Colonic mucosa (tissue), 4 donors: ENCODE data around the gene ZNF488. TPM values are rescaled to one million over a fixed set of nuclear protein-coding genes. Genes with fewer than 3 reads are reported as not detected.

Experiments used
- DNase-seq: peaks from one replicate; pipeline ENCODE4 v3.0.0-alpha.2; 2020
- H3K27ac ChIP-seq: fragments of 200-600 bp; one replicate; pipeline ENCODE4 v1.8.0; 2021
- H3K27me3 ChIP-seq: fragments of 200-600 bp; one replicate; pipeline ENCODE4 v1.8.0; 2021
- H3K36me3 ChIP-seq: fragments of 200-600 bp; one replicate; pipeline ENCODE4 v1.8.0; 2021
- H3K4me1 ChIP-seq: fragments of 200-600 bp; one replicate; pipeline ENCODE4 v1.8.0; 2021; ENCODE audit warnings: mild to moderate bottlenecking
- H3K4me3 ChIP-seq: fragments of 200-600 bp; one replicate; pipeline ENCODE4 v1.8.0; 2021
- H3K9ac ChIP-seq, 2 donors: one replicate each; pipeline ENCODE4 v1.7.0; 2013; ENCODE audit warnings: control low read depth in 2 of 2, low read depth in 2 of 2, low read length in 2 of 2
- H3K9me3 ChIP-seq: fragments of 200-600 bp; one replicate; pipeline ENCODE4 v1.8.0; 2021
- intact Hi-C: fragments of 100-400 bp; cut with DNase I; formaldehyde crosslinking; loops from one replicate; pipeline ENCODE4 v1.14.1; 2022
- total RNA-seq, 2 donors: library from RNA; stranded (reverse); fragmentation: NEBNext Ultra II Directional in 1 of 2; extraction: Animal tissue kit (Norgen Biotek cat#: 25700) in 1 of 2; gene quantifications; one replicate each; pipeline ENCODE4 v1.2.1, GENCODE V29; 2021
- TF ChIP-seq, protein P1 (sequence below): fragments of 200-600 bp; IDR thresholded peaks from one replicate; pipeline ENCODE4 v1.8.0; 2022; ENCODE audit warnings: antibody characterized with exemption, mild to moderate bottlenecking
- donor health status: healthy.
- donor health status: DM: no; HTN: no; CAD: no.
- donor health status: DM: no; HTN: no; CAD: no.

The ZNF488 gene
- total RNA-seq, 2 donors from 2014 or later = 1.3 to 4.1 TPM

DNA sequence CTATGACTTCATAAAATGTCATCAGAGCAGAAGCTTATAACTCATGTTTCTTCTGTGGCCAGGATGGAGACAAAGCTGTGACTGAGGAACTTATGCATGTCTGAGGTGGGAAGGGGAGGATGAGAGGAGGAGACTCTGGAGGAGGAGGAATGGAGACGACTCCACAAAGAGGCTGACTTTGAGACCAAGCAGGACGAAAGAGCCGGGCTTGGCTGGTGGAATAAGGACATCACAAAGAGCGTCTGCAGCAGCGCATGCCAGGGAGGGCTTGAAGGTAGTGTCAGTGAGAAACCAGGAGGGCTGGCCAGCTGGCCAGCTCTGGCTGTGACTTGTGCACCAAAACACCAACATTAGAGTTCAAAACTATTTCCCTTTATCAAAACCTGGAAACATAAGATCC, 68.0 kb downstream of the ZNF488 start:
- no peaks in the 10 kb centered on the region for H3K4me1 ChIP-seq
- no peaks in the 10 kb centered on the region for H3K27me3 ChIP-seq
- TF ChIP-seq, protein P1, sequence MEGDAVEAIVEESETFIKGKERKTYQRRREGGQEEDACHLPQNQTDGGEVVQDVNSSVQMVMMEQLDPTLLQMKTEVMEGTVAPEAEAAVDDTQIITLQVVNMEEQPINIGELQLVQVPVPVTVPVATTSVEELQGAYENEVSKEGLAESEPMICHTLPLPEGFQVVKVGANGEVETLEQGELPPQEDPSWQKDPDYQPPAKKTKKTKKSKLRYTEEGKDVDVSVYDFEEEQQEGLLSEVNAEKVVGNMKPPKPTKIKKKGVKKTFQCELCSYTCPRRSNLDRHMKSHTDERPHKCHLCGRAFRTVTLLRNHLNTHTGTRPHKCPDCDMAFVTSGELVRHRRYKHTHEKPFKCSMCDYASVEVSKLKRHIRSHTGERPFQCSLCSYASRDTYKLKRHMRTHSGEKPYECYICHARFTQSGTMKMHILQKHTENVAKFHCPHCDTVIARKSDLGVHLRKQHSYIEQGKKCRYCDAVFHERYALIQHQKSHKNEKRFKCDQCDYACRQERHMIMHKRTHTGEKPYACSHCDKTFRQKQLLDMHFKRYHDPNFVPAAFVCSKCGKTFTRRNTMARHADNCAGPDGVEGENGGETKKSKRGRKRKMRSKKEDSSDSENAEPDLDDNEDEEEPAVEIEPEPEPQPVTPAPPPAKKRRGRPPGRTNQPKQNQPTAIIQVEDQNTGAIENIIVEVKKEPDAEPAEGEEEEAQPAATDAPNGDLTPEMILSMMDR = no peak
- H3K9me3 ChIP-seq = no peaks in the 10 kb centered on the region
- H3K4me3 ChIP-seq = no peak overlapping the region
- no peak for DNase-seq
- no peak overlapping the region for H3K27ac ChIP-seq
- H3K9ac ChIP-seq = no peak overlapping the region
- no peaks in the 10 kb centered on the region for H3K36me3 ChIP-seq
- intact Hi-C loops = no loop called here

Other genes with a start within 250 kb of the ZNF488 start
- gene GDF10, start 84.1 kb downstream of the ZNF488 start, total RNA-seq = under 1 TPM; 0.10 to 0.37 TPM
- not detected for gene GDF2, start 61.8 kb downstream of the ZNF488 start, total RNA-seq
- gene RBP3, start 35.9 kb downstream of the ZNF488 start, total RNA-seq = not detected
- gene ANXA8, start 99.8 kb upstream of the ZNF488 start, total RNA-seq = not detected
- gene FAM25G, start 107.4 kb upstream of the ZNF488 start, total RNA-seq = under 1 TPM in 1 of 2 donors, not detected in 1; 0.98 TPM
- gene AGAP9, start 139.3 kb upstream of the ZNF488 start, total RNA-seq = 1 to 10 TPM; 6.7 to 8.1 TPM